Small intestine (tissue), 7 donors: ENCODE results near the gene NAALADL2. TPM values are rescaled to one million over a fixed set of nuclear protein-coding genes. Genes with fewer than 3 reads are reported as not detected.

Source experiments
- DNase-seq, 2 donors: peaks; one replicate each; pipeline versions ENCODE4 v3.0.0 to v3.0.0-alpha.2; 2013
- FAIRE-seq: peaks from 2 replicates; lab custom pipeline; 2012; peaks lifted over from hg19 to GRCh38; lab: Jason Lieb, UNC
- H3K27ac ChIP-seq, 3 donors: one replicate each; pipeline ENCODE4 v1.5.1; 2013; ENCODE audit warnings: low read length in 2 of 3, mild to moderate bottlenecking in 2 of 3, control low read depth in 1 of 3, inconsistent platforms in 1 of 3, low read depth in 1 of 3, moderate library complexity in 1 of 3
- H3K27me3 ChIP-seq, 3 donors: one replicate each; pipeline ENCODE4 v1.6.1; 2013; ENCODE audit warnings: low read length in 3 of 3, inconsistent platforms in 1 of 3; ENCODE audit not compliant: control insufficient read depth in 3 of 3, insufficient read depth in 3 of 3
- H3K36me3 ChIP-seq, 3 donors: one replicate each; pipeline ENCODE4 v1.6.1; 2013; ENCODE audit warnings: low read length in 3 of 3, inconsistent platforms in 1 of 3, low read depth in 1 of 3, mild to moderate bottlenecking in 1 of 3, moderate library complexity in 1 of 3; ENCODE audit not compliant: control insufficient read depth in 3 of 3, insufficient read depth in 2 of 3
- H3K4me1 ChIP-seq, 3 donors: one replicate each; pipeline ENCODE4 v1.6.1; 2013; ENCODE audit warnings: low read length in 2 of 3, inconsistent platforms in 1 of 3, low read depth in 1 of 3, mild to moderate bottlenecking in 1 of 3, moderate library complexity in 1 of 3; ENCODE audit not compliant: control insufficient read depth in 3 of 3, insufficient read depth in 2 of 3
- H3K4me3 ChIP-seq, 3 donors: one replicate each; pipeline ENCODE4 v1.5.1; 2013; ENCODE audit warnings: low read length in 3 of 3, control low read depth in 1 of 3, inconsistent platforms in 1 of 3, low read depth in 1 of 3, mild to moderate bottlenecking in 1 of 3, moderate library complexity in 1 of 3
- H3K9me3 ChIP-seq, 2 donors: one replicate each; pipeline ENCODE4 v1.6.1; 2013; ENCODE audit warnings: low read depth in 1 of 2, low read length in 1 of 2; ENCODE audit not compliant: control insufficient read depth in 2 of 2, insufficient read depth in 1 of 2
- WGBS, 3 donors: extraction: QIAGEN DNeasy Blood & Tissue Kit; methylation state at CpG; one replicate each; pipeline ENCODE4 v1.1.7; 2013; 5-methylcytosine and 5-hydroxymethylcytosine counted together
- polyA plus RNA-seq, 4 donors: library from polyadenylated mRNA; stranded (reverse) in 3 of 4; unstranded in 1 of 4; fragments of 200-250 nt in 3 of 4; fragments of 120-200 nt in 1 of 4; gene quantifications; one replicate each; pipeline versions ENCODE4 v1.2.1 to v1.2.3, GENCODE V29; 2013
- donor health status: healthy with polysubstance abuse.
- donor health status: control.
- donor health status: control.
- donor health status: Bipolar disorder and iron deficiency.
- donor health status: healthy.

Gene NAALADL2
- polyA plus RNA-seq, 4 donors = 0.22 to 7.8 (median 0.70) TPM

- FAIRE-seq (no peak), DNase-seq (no peak)
- Histone ChIP-seq H3K4me1 (no peaks in the 10 kb centered on the region), H3K27me3 (no peaks in the 10 kb centered on the region), H3K9me3 (no peaks in the 10 kb centered on the region), H3K4me3 (no peak overlapping the region), H3K36me3 (no peaks in the 10 kb centered on the region), H3K27ac (no peak overlapping the region)
- WGBS, 3 donors = 70 to 88% (median 82%) methylated on average over 2 of the region's 2 CpGs
These were observed 235.2 kb downstream of the NAALADL2 start for GRCh38 chr3:175094344-175094743.

- Histone ChIP-seq H3K4me1 (no peaks in the 10 kb centered on the region), H3K27ac (no peak overlapping the region), H3K9me3 (no peaks in the 10 kb centered on the region), H3K4me3 (no peak overlapping the region), H3K36me3 (no peaks in the 10 kb centered on the region), H3K27me3 (no peaks in the 10 kb centered on the region)
- FAIRE-seq (no peak), DNase-seq (no peak)
- 95 to 100% (median 97%) methylated on average over 1 of the region's 1 CpG for WGBS, 3 donors
These were observed 239.5 kb downstream of the NAALADL2 start for GRCh38 chr3:175098644-175099043.

GRCh38 chr3:175102161-175102560 is 243.0 kb downstream of the NAALADL2 start:
- no peaks in the 10 kb centered on the region for H3K4me1 ChIP-seq
- DNase-seq (no peak), FAIRE-seq (no peak)
- 44 to 50% (median 50%) methylated on average over 1 of the region's 1 CpG for WGBS, 3 donors
- H3K4me3 ChIP-seq = no peak overlapping the region
- H3K27me3 ChIP-seq = no peaks in the 10 kb centered on the region
- no peak overlapping the region for H3K27ac ChIP-seq
- H3K9me3 ChIP-seq = no peaks in the 10 kb centered on the region
- no peaks in the 10 kb centered on the region for H3K36me3 ChIP-seq

GRCh38 chr3:175103298-175103697 is 244.2 kb downstream of the NAALADL2 start:
- no peak overlapping the region for H3K4me3 ChIP-seq
- no peaks in the 10 kb centered on the region for H3K27me3 ChIP-seq
- no peak for FAIRE-seq
- no peaks in the 10 kb centered on the region for H3K9me3 ChIP-seq
- peak in 1 of 2 donors; percentile 55 for DNase-seq
- no peaks in the 10 kb centered on the region for H3K36me3 ChIP-seq
- no peak overlapping the region for H3K27ac ChIP-seq
- no peaks in the 10 kb centered on the region for H3K4me1 ChIP-seq

GRCh38 chr3:175105066-175105465 is 245.9 kb downstream of the NAALADL2 start:
- Histone ChIP-seq H3K27me3 (no peaks in the 10 kb centered on the region), H3K36me3 (no peaks in the 10 kb centered on the region), H3K4me1 (no peaks in the 10 kb centered on the region), H3K4me3 (no peak overlapping the region), H3K27ac (no peak overlapping the region), H3K9me3 (no peaks in the 10 kb centered on the region)
- DNase-seq (peak in 1 of 2 donors; percentile 21), FAIRE-seq (no peak)

- H3K4me3 ChIP-seq = no peak overlapping the region
- no peaks in the 10 kb centered on the region for H3K4me1 ChIP-seq
- no peaks in the 10 kb centered on the region for H3K36me3 ChIP-seq
- WGBS, 3 donors = 70 to 86% (median 71%) methylated on average over 2 of the region's 2 CpGs
- H3K9me3 ChIP-seq = no peaks in the 10 kb centered on the region
- DNase-seq (no peak), FAIRE-seq (no peak)
- no peaks in the 10 kb centered on the region for H3K27me3 ChIP-seq
- no peak overlapping the region for H3K27ac ChIP-seq
These were observed 248.1 kb downstream of the NAALADL2 start for GRCh38 chr3:175107231-175107630.

- no peak for DNase-seq
- Histone ChIP-seq H3K4me1 (no peaks in the 10 kb centered on the region), H3K27me3 (no peaks in the 10 kb centered on the region), H3K27ac (no peak overlapping the region), H3K9me3 (no peaks in the 10 kb centered on the region), H3K36me3 (no peaks in the 10 kb centered on the region), H3K4me3 (no peak overlapping the region)
- FAIRE-seq = no peak
These were observed 248.9 kb downstream of the NAALADL2 start for GRCh38 chr3:175107995-175108394.

GRCh38 chr3:175108613-175109151 is 249.5 kb downstream of the NAALADL2 start:
- no peaks in the 10 kb centered on the region for H3K27me3 ChIP-seq
- WGBS, 3 donors = 53 to 92% (median 87%) methylated on average over 2 of the region's 2 CpGs
- no peak overlapping the region for H3K4me3 ChIP-seq
- no peaks in the 10 kb centered on the region for H3K9me3 ChIP-seq
- DNase-seq (no peak), FAIRE-seq (no peak)
- no peak overlapping the region for H3K27ac ChIP-seq
- H3K36me3 ChIP-seq = no peaks in the 10 kb centered on the region
- no peaks in the 10 kb centered on the region for H3K4me1 ChIP-seq

GRCh38 chr3:175111036-175111435 is 251.9 kb downstream of the NAALADL2 start:
- WGBS, 3 donors = 69 to 82% (median 81%) methylated on average over 2 of the region's 2 CpGs
- Histone ChIP-seq H3K4me1 (no peaks in the 10 kb centered on the region), H3K36me3 (no peaks in the 10 kb centered on the region), H3K4me3 (no peak overlapping the region), H3K9me3 (no peaks in the 10 kb centered on the region), H3K27me3 (no peaks in the 10 kb centered on the region), H3K27ac (no peak overlapping the region)
- no peak for DNase-seq
- no peak for FAIRE-seq
